ENCODE measurements around the gene ANKRD40.

- TF ChIP-seq ZFX (IDR thresholded peaks at IDR 0.05) (no peak), CTCF (conservative IDR thresholded peaks at IDR 0.05) (no peak)
Observed at GRCh38 chr17:50668838-50669581, 38.7 kb downstream of the ANKRD40 start.
